GM12892 (cell line): ENCODE data around the gene DDX18.

ENCODE experiments used
- POLR2A ChIP-seq: IDR thresholded peaks from 2 replicates; pipeline ENCODE4 v1.6.1; 2011; ENCODE audit warnings: low read depth, low read length, control low read depth
- POLR2AphosphoS5 ChIP-seq: IDR thresholded peaks from 2 replicates; pipeline ENCODE4 v1.6.1; 2011; ENCODE audit warnings: low read depth, low read length, control low read depth
- TAF1 ChIP-seq: IDR thresholded peaks from 2 replicates; pipeline ENCODE4 v1.6.1; 2011; ENCODE audit warnings: low read depth, mild to moderate bottlenecking, control low read depth, low read length, borderline replicate concordance

DNA sequence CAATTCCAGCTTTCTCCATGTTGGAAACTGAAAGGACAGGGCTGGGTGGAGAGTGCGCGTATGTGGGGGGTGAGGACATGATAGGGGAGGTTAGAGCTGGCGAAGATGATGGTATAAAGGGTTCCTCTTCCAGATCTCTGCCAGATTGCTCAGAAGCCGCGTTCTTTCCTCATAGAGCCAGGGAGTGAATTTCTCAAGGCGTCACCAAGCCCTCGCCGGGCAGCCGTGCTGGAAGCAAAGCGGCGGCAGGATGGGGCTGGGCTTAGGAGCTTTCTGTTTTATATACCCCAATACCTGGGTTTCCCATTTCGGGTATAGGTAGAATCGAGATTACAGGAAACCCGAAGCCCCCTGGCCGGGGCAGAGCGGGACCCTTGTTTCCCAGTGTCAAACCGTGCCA is 43.8 kb downstream of the DDX18 start:
- TF ChIP-seq POLR2A (no peak), POLR2AphosphoS5 (no peak), TAF1 (no peak)
